Natural killer cell (primary cell): Measurements from ENCODE around the gene HSD11B1. TPM values are rescaled to one million over a fixed set of nuclear protein-coding genes. Genes with fewer than 3 reads are reported as not detected.

Experiments
- ATAC-seq, 3 donors: fragments of 150-1000 bp in 2 of 3; fragments of 200-7000 bp in 1 of 3; cut with Tn5 transposase; 1 replicate in 1 of 3; 2 replicates in 2 of 3; pipeline ENCODE4 v1.10.0; 2021; ENCODE audit warnings: mild to moderate bottlenecking in 2 of 3, moderate library complexity in 2 of 3
- DNase-seq, 2 donors: peaks; one replicate each; pipeline versions ENCODE4 v3.0.0 to v3.0.0-alpha.2; 2013 to 2021; ENCODE audit warnings: mixed read lengths in 1 of 2
- H3K27ac ChIP-seq: one replicate; pipeline ENCODE4 v1.5.1; 2013; ENCODE audit warnings: mild to moderate bottlenecking, low read length
- H3K27me3 ChIP-seq: one replicate; pipeline ENCODE4 v1.6.1; 2013; ENCODE audit warnings: low read length; ENCODE audit not compliant: control insufficient read depth, insufficient read depth
- H3K36me3 ChIP-seq: one replicate; pipeline ENCODE4 v1.6.1; 2013; ENCODE audit warnings: low read length; ENCODE audit not compliant: control insufficient read depth, insufficient read depth
- H3K4me1 ChIP-seq: one replicate; pipeline ENCODE4 v1.6.1; 2013; ENCODE audit warnings: low read length; ENCODE audit not compliant: control insufficient read depth, insufficient read depth
- H3K4me3 ChIP-seq: one replicate; pipeline ENCODE4 v1.5.1; 2013; ENCODE audit warnings: low read length
- H3K9me3 ChIP-seq: one replicate; pipeline ENCODE4 v1.6.1; 2013; ENCODE audit warnings: low read length; ENCODE audit not compliant: control insufficient read depth, insufficient read depth
- H3K27ac Mint-ChIP-seq, 2 donors: one replicate each; pipeline ENCODE4 v1.8.0; 2022; ENCODE audit warnings: mild to moderate bottlenecking in 2 of 2, mixed read lengths in 2 of 2, moderate library complexity in 1 of 2
- H3K27me3 Mint-ChIP-seq, 2 donors: one replicate each; pipeline ENCODE4 v1.8.0; 2022; ENCODE audit warnings: low read depth in 2 of 2, mixed read lengths in 2 of 2
- H3K36me3 Mint-ChIP-seq: one replicate; pipeline ENCODE4 v1.8.0; 2022; ENCODE audit warnings: mixed read lengths
- H3K4me1 Mint-ChIP-seq, 2 donors: one replicate each; pipeline ENCODE4 v1.8.0; 2022; ENCODE audit warnings: mixed read lengths in 2 of 2
- H3K4me3 Mint-ChIP-seq: one replicate; pipeline ENCODE4 v1.8.0; 2022; ENCODE audit warnings: mild to moderate bottlenecking, moderate library complexity, mixed read lengths
- H3K9me3 Mint-ChIP-seq, 2 donors: one replicate each; pipeline ENCODE4 v1.8.0; 2022; ENCODE audit warnings: mixed read lengths in 2 of 2
- CTCF ChIP-seq: fragments of 200-600 bp; IDR thresholded peaks from one replicate; pipeline ENCODE4 v1.8.0; 2022; ENCODE audit warnings: antibody characterized with exemption
- WGBS: methylation state at CpG from one replicate; pipeline ENCODE4 v1.1.7; 2013; ENCODE audit warnings: missing lambda C conversion rate; ENCODE audit not compliant: insufficient coverage; 5-methylcytosine and 5-hydroxymethylcytosine counted together
- intact Hi-C: fragments of 100-400 bp; cut with micrococcal nuclease; formaldehyde crosslinking; loops from one replicate; pipeline ENCODE4 v1.14.2; 2022
- total RNA-seq, 4 donors: library from RNA; stranded (reverse); fragments of 120-200 nt in 1 of 4; gene quantifications; one replicate each; pipeline versions ENCODE4 v1.2.3 to v1.2.4, GENCODE V29; 2013 to 2022

Gene HSD11B1
- total RNA-seq, 3 donors from 2014 or later (not counting 1 experiment from before 2014, with no cell fraction given): not detected

- H3K27ac Mint-ChIP-seq: peak overlapping the region; percentile 24 to 25
- H3K4me1 Mint-ChIP-seq: peaks cover 20 to 28% of the 10 kb centered on the region in 2 donors
- Histone ChIP-seq H3K36me3 (no peaks in the 10 kb centered on the region), H3K9me3 (no peaks in the 10 kb centered on the region), H3K4me3 (no peak overlapping the region), H3K27ac (no peak overlapping the region), H3K27me3 (peaks cover 18% of the 10 kb centered on the region), H3K4me1 (peaks cover 24% of the 10 kb centered on the region)
- 25% methylated on average over 5 of the region's 5 CpGs for WGBS
- no peaks in the 10 kb centered on the region for H3K36me3 Mint-ChIP-seq
- peaks cover 46 to 54% of the 10 kb centered on the region in 2 donors for H3K27me3 Mint-ChIP-seq
- ATAC-seq (peak; percentile 59 to 71 (median 67)), DNase-seq (peak in 1 of 2 donors; percentile 63)
- intact Hi-C loops: no loop called here
- H3K9me3 Mint-ChIP-seq: peaks cover 0 to 3% of the 10 kb centered on the region in 2 donors
- no peak overlapping the region for H3K4me3 Mint-ChIP-seq
- no peak for TF ChIP-seq CTCF
Observed at GRCh38 chr1:209672705-209673630, 31.7 kb upstream of the HSD11B1 start.

- 76% methylated on average over 7 of the region's 7 CpGs for WGBS
- H3K4me1 ChIP-seq: peaks cover 24% of the 10 kb centered on the region
- intact Hi-C loops: no loop called here
- peaks cover 20 to 28% of the 10 kb centered on the region in 2 donors for H3K4me1 Mint-ChIP-seq
- DNase-seq (no peak), ATAC-seq (no peak)
- no peak overlapping the region for H3K27ac ChIP-seq
- peaks cover 18% of the 10 kb centered on the region for H3K27me3 ChIP-seq
- no peaks in the 10 kb centered on the region for H3K36me3 ChIP-seq
- H3K9me3 ChIP-seq: no peaks in the 10 kb centered on the region
- peaks cover 0 to 3% of the 10 kb centered on the region in 2 donors for H3K9me3 Mint-ChIP-seq
- H3K27me3 Mint-ChIP-seq: peaks cover 54 to 59% of the 10 kb centered on the region in 2 donors
- no peaks in the 10 kb centered on the region for H3K36me3 Mint-ChIP-seq
- no peak overlapping the region for H3K4me3 ChIP-seq
- TF ChIP-seq CTCF: no peak
- H3K4me3 Mint-ChIP-seq: no peak overlapping the region
- H3K27ac Mint-ChIP-seq: no peak overlapping the region
Observed at GRCh38 chr1:209673631-209674417, 30.8 kb upstream of the HSD11B1 start.

- Mint-ChIP-seq H3K4me3 (peak within 1 kb of the TSS; percentile 35), H3K9me3 (peaks cover 0 to 3% of the 10 kb centered on the region in 2 donors), H3K27ac (no peak within 1 kb of the TSS), H3K27me3 (peaks cover 58 to 65% of the 10 kb centered on the region in 2 donors), H3K36me3 (no peaks in the 10 kb centered on the region), H3K4me1 (peaks cover 20 to 28% of the 10 kb centered on the region in 2 donors)
- H3K4me1 ChIP-seq: peaks cover 24% of the 10 kb centered on the region
- no peak within 1 kb of the TSS for H3K27ac ChIP-seq
- H3K27me3 ChIP-seq: peaks cover 24% of the 10 kb centered on the region
- WGBS: 6% methylated on average over 47 of the region's 47 CpGs
- TF ChIP-seq CTCF: no peak
- H3K36me3 ChIP-seq: no peaks in the 10 kb centered on the region
- DNase-seq (peak in 1 of 2 donors; percentile 34), ATAC-seq (peak; percentile 47 to 60 (median 60))
- peak within 1 kb of the TSS; percentile 14 for H3K4me3 ChIP-seq
- intact Hi-C loops: no loop called here
- no peaks in the 10 kb centered on the region for H3K9me3 ChIP-seq
Observed at GRCh38 chr1:209674957-209675564, 29.6 kb upstream of the HSD11B1 start, which contains the start of gene G0S2. G0S2 (plus strand) TSS chr1:209675412; CDS start chr1:209675685, 273 bp downstream.
